GM12891 (cell line): ENCODE results near the gene PNMT.

Experiments used
- PAX5 ChIP-seq: IDR thresholded peaks from 2 replicates; pipeline ENCODE4 v1.6.1; 2011; ENCODE audit warnings: low read length, moderate library complexity, mild to moderate bottlenecking; ENCODE audit not compliant: insufficient read depth, severe bottlenecking
- POLR2A ChIP-seq: IDR thresholded peaks from 2 replicates; pipeline ENCODE4 v1.6.1; 2011; ENCODE audit warnings: low read depth, low read length, control low read depth
- POLR2AphosphoS5 ChIP-seq: IDR thresholded peaks from 2 replicates; pipeline ENCODE4 v1.6.1; 2011; ENCODE audit warnings: low read depth, low read length, control low read depth
- POU2F2 ChIP-seq: IDR thresholded peaks from 2 replicates; pipeline ENCODE4 v1.6.1; 2011; ENCODE audit warnings: low read depth, mild to moderate bottlenecking, control low read depth, low read length, moderate library complexity
- SPI1 ChIP-seq: IDR thresholded peaks from 2 replicates; pipeline ENCODE4 v1.6.1; 2011; ENCODE audit warnings: low read depth, low read length, control low read depth
- TAF1 ChIP-seq: IDR thresholded peaks from 2 replicates; pipeline ENCODE4 v1.6.1; 2011; ENCODE audit warnings: low read depth, low read length, control low read depth

DNA sequence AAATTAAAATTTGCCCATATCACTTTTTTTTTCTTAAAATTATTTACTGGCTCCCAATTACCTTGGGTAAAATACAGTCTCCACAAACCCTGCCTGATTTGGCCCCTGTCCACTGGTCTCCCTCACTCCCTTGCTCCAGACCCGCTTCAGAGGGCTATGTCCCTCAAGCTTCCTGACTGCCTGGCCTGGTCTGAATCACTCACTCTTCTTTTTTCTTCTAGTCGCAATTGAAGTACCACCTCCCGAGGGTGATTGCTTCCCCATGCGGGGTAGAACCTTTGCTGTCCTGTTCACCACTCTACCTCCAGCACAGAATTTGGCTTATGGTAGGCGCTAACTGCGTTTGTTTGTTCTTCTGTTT is 20.2 kb downstream of the PNMT start:
- TF ChIP-seq POLR2A (no peak), POLR2AphosphoS5 (no peak), PAX5 (no peak), SPI1 (no peak), TAF1 (no peak), POU2F2 (no peak)
